Cerebellar nuclear complex (tissue), 1 donor: ENCODE measurements around the gene RESP18.
"Not testable (repeated sequence)": the region's sequence is repeated elsewhere in the genome, so short reads cannot be mapped to it uniquely, and the experiment has no call there.

Experiments
- DNase-seq, 2 experiments: peaks; one replicate each; lab custom pipeline; 2025; lab: John Stamatoyannopoulos, UW

RESP18 gene

GRCh38 chr2:219325657-219326315 lies 6.8 kb downstream of the RESP18 start:
- DNase-seq, result no peak

- DNase-seq, result no peak
Observed at GRCh38 chr2:219325136-219325535, 7.4 kb downstream of the RESP18 start.

- no peak for DNase-seq
Observed at GRCh38 chr2:219323434-219323833, 9.1 kb downstream of the RESP18 start.

GRCh38 chr2:219314804-219315468 lies 17.6 kb downstream of the RESP18 start:
- no peak for DNase-seq

GRCh38 chr2:219312683-219313263 lies 19.8 kb downstream of the RESP18 start:
- DNase-seq, result not testable (repeated sequence)

- no peak for DNase-seq
Observed at GRCh38 chr2:219309278-219309677, 23.3 kb downstream of the RESP18 start, which contains the start of gene PTPRN. Gene PTPRN, minus strand, starts transcription at chr2:219309401. Its CDS starts 69 bp downstream, at chr2:219309332.

GRCh38 chr2:219308142-219309101 lies 24.1 kb downstream of the RESP18 start:
- DNase-seq, result peak in 1 of 2 experiments; percentile 24

GRCh38 chr2:219306047-219306446 lies 26.5 kb downstream of the RESP18 start:
- DNase-seq, result no peak

GRCh38 chr2:219304223-219304622 lies 28.3 kb downstream of the RESP18 start:
- no peak for DNase-seq

- DNase-seq, result no peak
Observed at GRCh38 chr2:219302412-219302968, 30.1 kb downstream of the RESP18 start.

GRCh38 chr2:219300022-219300421 lies 32.5 kb downstream of the RESP18 start:
- DNase-seq, result no peak

GRCh38 chr2:219299372-219299760 lies 33.2 kb downstream of the RESP18 start:
- no peak for DNase-seq

GRCh38 chr2:219298759-219299371 lies 33.7 kb downstream of the RESP18 start:
- peak in 1 of 2 experiments; percentile 66 for DNase-seq

GRCh38 chr2:219297766-219298456 lies 34.6 kb downstream of the RESP18 start:
- DNase-seq, result no peak

GRCh38 chr2:219296631-219297391 lies 35.7 kb downstream of the RESP18 start:
- no peak for DNase-seq

GRCh38 chr2:219296142-219296541 lies 36.4 kb downstream of the RESP18 start:
- DNase-seq, result no peak

GRCh38 chr2:219294356-219295351 lies 37.9 kb downstream of the RESP18 start:
- DNase-seq, result peak in 1 of 2 experiments; percentile 47

GRCh38 chr2:219293736-219294231 lies 38.8 kb downstream of the RESP18 start:
- no peak for DNase-seq
